ENCODE data around the gene MLLT10.

DNA sequence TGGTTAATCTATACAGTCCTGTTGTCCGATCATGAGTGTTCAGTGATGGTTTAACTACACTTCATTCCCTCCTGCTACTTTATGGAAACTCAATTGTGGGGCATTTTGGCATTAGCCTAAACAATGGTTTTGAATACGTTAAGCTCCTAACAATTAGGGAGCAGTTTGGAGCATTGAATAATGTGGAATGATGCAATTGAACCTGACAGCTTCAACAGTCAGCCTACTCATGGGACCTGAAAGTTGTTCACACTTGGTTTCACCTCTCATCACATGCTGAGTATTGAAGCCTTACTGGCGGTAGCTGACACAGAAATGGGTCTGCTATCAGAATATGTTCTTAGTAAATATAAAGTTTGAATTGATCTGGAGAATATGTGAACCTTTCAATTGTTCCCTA is 186.1 kb downstream of the MLLT10 start:
- TF ChIP-seq TAF1 (IDR thresholded peaks at IDR 0.05; ENCODE audit: borderline replicate concordance, insufficient read depth, low read length) = no peak
- TF ChIP-seq FOXP2 (optimal IDR thresholded peaks at IDR 0.05; ENCODE audit: borderline replicate concordance, extremely low read depth, extremely low read length, insufficient read depth) = no peak
- no peak for TF ChIP-seq SIN3A (IDR thresholded peaks at IDR 0.05; ENCODE audit: borderline replicate concordance, insufficient read depth, low read length)
- no peak for TF ChIP-seq REST (IDR thresholded peaks at IDR 0.05; ENCODE audit: insufficient read depth in 1 of 2, low read depth in 2 of 2, low read length in 2 of 2)
